Measurements from ENCODE around the gene ELFN2. TPM values are rescaled to one million over a fixed set of nuclear protein-coding genes. Genes with fewer than 3 reads are reported as not detected.
A peak's percentile ranks its signal among the peaks of the same experiment; 100 is the strongest.

ELFN2 gene
- total RNA-seq, 1 donor: under 0.01 TPM

- DNase-seq (ENCODE audit: low read depth): no peak
- no peak overlapping the region for H3K4me3 ChIP-seq (ENCODE audit: low read depth, low read length)
- TF ChIP-seq, protein P1, sequence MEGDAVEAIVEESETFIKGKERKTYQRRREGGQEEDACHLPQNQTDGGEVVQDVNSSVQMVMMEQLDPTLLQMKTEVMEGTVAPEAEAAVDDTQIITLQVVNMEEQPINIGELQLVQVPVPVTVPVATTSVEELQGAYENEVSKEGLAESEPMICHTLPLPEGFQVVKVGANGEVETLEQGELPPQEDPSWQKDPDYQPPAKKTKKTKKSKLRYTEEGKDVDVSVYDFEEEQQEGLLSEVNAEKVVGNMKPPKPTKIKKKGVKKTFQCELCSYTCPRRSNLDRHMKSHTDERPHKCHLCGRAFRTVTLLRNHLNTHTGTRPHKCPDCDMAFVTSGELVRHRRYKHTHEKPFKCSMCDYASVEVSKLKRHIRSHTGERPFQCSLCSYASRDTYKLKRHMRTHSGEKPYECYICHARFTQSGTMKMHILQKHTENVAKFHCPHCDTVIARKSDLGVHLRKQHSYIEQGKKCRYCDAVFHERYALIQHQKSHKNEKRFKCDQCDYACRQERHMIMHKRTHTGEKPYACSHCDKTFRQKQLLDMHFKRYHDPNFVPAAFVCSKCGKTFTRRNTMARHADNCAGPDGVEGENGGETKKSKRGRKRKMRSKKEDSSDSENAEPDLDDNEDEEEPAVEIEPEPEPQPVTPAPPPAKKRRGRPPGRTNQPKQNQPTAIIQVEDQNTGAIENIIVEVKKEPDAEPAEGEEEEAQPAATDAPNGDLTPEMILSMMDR (IDR thresholded peaks at IDR 0.05; ENCODE audit: insufficient read depth, low read depth, low read length): no peak
These were observed 80.8 kb downstream of the ELFN2 start for GRCh38 chr22:37346505-37346895.

DNA sequence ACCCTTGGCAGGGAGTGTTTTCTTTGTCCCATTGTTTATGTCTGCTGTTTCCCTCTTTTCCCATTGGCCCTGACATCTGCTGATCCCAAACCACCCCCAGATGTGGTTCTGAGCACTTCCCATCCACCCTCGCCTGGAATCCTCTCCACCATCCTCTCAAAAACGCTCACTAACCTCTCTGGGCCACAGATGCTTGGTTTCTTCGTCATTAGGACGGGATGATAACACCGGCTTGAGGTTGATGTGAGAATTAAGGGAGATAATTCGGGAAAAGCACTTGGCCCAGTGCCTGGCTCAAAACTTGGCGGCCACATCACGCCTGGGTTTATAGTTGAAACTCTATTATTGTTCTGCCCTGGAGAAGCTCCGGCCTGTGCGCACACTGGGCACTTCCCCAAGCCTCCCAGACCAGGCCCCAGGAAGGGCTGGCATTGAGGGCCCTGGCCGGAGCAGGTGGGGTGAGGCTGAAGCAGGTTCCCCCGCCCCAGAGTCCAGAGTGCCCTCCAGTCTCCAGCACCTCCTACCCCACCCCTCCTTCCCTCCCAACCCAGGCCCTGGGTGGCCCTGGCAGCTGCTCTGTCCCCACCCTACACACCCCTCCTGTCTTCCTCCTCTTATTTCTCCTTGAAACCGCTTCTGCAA is 81.3 kb downstream of the ELFN2 start:
- peak; percentile 97 for DNase-seq (ENCODE audit: low read depth)
- TF ChIP-seq, protein P1 (IDR thresholded peaks at IDR 0.05; ENCODE audit: insufficient read depth, low read depth, low read length): no peak
- H3K4me3 ChIP-seq (ENCODE audit: low read depth, low read length): no peak overlapping the region

GRCh38 chr22:37344735-37345449 is 82.4 kb downstream of the ELFN2 start:
- H3K4me3 ChIP-seq (ENCODE audit: low read depth, low read length): no peak overlapping the region
- TF ChIP-seq, protein P1 (IDR thresholded peaks at IDR 0.05; ENCODE audit: insufficient read depth, low read depth, low read length): no peak
- DNase-seq (ENCODE audit: low read depth): no peak

DNA sequence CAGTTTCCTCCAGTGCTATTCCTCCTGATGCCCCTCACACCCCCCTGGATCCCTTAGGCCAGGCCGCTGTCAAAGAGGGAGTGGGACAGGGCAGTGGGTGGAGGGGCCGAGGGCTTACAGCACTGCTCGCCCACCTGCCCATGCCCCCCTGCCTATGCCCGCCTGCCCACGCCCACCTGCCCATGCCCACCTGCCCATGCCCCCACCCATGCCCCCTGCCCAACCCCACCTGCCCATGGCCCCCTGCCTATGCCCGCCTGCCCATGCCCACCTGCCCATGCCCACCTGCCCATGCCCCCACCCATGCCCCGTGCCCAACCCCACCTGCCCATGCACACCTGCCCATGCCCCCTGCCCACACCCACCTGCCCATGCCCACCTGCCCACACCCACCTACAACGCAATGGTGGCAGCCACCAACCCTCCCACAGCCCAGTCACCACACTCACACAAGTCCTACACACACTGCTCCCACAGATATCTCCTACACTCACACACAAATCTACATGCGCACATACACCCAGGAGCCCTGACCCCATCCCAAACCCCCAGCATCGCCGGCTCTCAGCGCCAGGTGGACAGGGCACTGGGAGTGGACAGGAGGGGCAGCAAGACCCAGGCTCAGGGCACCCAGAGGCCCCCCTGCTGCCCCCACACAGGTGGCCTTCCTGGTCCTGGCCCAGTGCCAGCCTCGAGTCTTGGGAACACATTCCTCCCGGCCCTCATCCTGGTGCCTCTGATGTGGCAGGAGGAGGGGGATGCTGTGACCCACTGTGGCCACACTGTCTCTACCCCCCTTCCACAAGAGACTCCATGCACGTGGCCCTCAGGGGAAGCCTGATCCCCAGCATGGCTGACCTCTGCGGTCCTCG is 83.2 kb downstream of the ELFN2 start:
- TF ChIP-seq, protein P1 (IDR thresholded peaks at IDR 0.05; ENCODE audit: insufficient read depth, low read depth, low read length): no peak
- DNase-seq (ENCODE audit: low read depth): no peak
- H3K4me3 ChIP-seq (ENCODE audit: low read depth, low read length): no peak overlapping the region

- DNase-seq (ENCODE audit: low read depth): no peak
- TF ChIP-seq, protein P1 (IDR thresholded peaks at IDR 0.05; ENCODE audit: insufficient read depth, low read depth, low read length): no peak
- H3K4me3 ChIP-seq (ENCODE audit: low read depth, low read length): no peak overlapping the region
These were observed 83.9 kb downstream of the ELFN2 start for GRCh38 chr22:37343348-37343747.

- no peak for DNase-seq (ENCODE audit: low read depth)
- TF ChIP-seq, protein P1 (IDR thresholded peaks at IDR 0.05; ENCODE audit: insufficient read depth, low read depth, low read length): no peak
- H3K4me3 ChIP-seq (ENCODE audit: low read depth, low read length): no peak overlapping the region
These were observed 85.2 kb downstream of the ELFN2 start for GRCh38 chr22:37342065-37342464.

All from fibroblast of villous mesenchyme (primary cell).